Caco-2 (cell line): ENCODE measurements around the gene SLC25A36. TPM values are rescaled to one million over a fixed set of nuclear protein-coding genes. Genes with fewer than 3 reads are reported as not detected.

Source experiments
- BruUV-seq: library from RNA; stranded (reverse); fragments of 400-500 nt; replicated peaks from 2 replicates; lab custom pipeline; 2021; lab: Mats Ljungman, UMichigan
- CTCF ChIA-PET: fragments of 300-600 bp; sonication (Branson Sonifier 250); formaldehyde crosslinking; loops from one replicate; lab custom pipeline; 2022; ENCODE audit warnings: antibody characterized with exemption; lab: Charles Lee
- POLR2A ChIA-PET: fragments of 300-600 bp; sonication (Branson Sonifier 250); formaldehyde crosslinking; loops from one replicate; lab custom pipeline; 2022; ENCODE audit warnings: antibody characterized with exemption; lab: Charles Lee
- DNase-seq, 2 experiments: peaks; one replicate each; pipeline versions ENCODE4 v3.0.0 to v3.0.0-alpha.2; 2020 to 2022
- H3K27me3 ChIP-seq: replicated peaks from 2 replicates; pipeline ENCODE4 v1.6.0; 2011; ENCODE audit warnings: low read length; ENCODE audit not compliant: control insufficient read depth, insufficient read depth
- H3K36me3 ChIP-seq: 2 replicates; pipeline ENCODE4 v1.5.1; 2011; ENCODE audit warnings: low read length; ENCODE audit not compliant: control insufficient read depth, insufficient read depth
- H3K4me1 ChIP-seq: fragments of 250-450 bp; sonication (Bioruptor Pico); 2 replicates; pipeline ENCODE4 v1.5.1; 2020; ENCODE audit warnings: mild to moderate bottlenecking
- H3K4me3 ChIP-seq: 2 replicates; pipeline ENCODE4 v1.5.1; 2011; ENCODE audit warnings: low read depth, mild to moderate bottlenecking, control low read depth, low read length
- H3K9me3 ChIP-seq: fragments of 250-450 bp; sonication (Bioruptor Pico); 2 replicates; pipeline ENCODE4 v1.5.1; 2020; ENCODE audit warnings: mild to moderate bottlenecking, moderate library complexity
- H3K27ac Mint-ChIP-seq: one replicate; pipeline ENCODE4 v1.8.0; 2022; ENCODE audit warnings: mixed read lengths; ENCODE audit not compliant: unreplicated experiment
- H3K27me3 Mint-ChIP-seq: one replicate; pipeline ENCODE4 v1.8.0; 2022; ENCODE audit warnings: mixed read lengths; ENCODE audit not compliant: insufficient read depth, unreplicated experiment
- H3K36me3 Mint-ChIP-seq: one replicate; pipeline ENCODE4 v1.8.0; 2022; ENCODE audit warnings: mild to moderate bottlenecking, mixed read lengths; ENCODE audit not compliant: insufficient read depth, unreplicated experiment
- H3K4me1 Mint-ChIP-seq: one replicate; pipeline ENCODE4 v1.8.0; 2022; ENCODE audit warnings: low read depth, mixed read lengths; ENCODE audit not compliant: unreplicated experiment
- H3K4me3 Mint-ChIP-seq: one replicate; pipeline ENCODE4 v1.8.0; 2022; ENCODE audit warnings: mild to moderate bottlenecking, moderate library complexity, mixed read lengths; ENCODE audit not compliant: unreplicated experiment
- H3K9me3 Mint-ChIP-seq: one replicate; pipeline ENCODE4 v1.8.0; 2022; ENCODE audit warnings: mixed read lengths; ENCODE audit not compliant: unreplicated experiment
- CTCF ChIP-seq, 2 experiments: fragments of 200-600 bp in 1 of 2; IDR thresholded peaks; 1 replicate in 1 of 2; 2 replicates in 1 of 2; pipeline versions ENCODE4 v1.5.1 to v1.8.0; 2011 to 2022; ENCODE audit warnings: antibody characterized with exemption in 1 of 2, control low read depth in 1 of 2, inconsistent platforms in 1 of 2, low read depth in 1 of 2, low read length in 1 of 2, mild to moderate bottlenecking in 1 of 2, moderate library complexity in 1 of 2; ENCODE audit not compliant: insufficient read depth in 1 of 2, severe bottlenecking in 1 of 2, unreplicated experiment in 1 of 2
- intact Hi-C: fragments of 100-400 bp; cut with micrococcal nuclease; formaldehyde crosslinking; loops from one replicate; pipeline ENCODE4 v1.10.0; 2022; ENCODE audit not compliant: unreplicated experiment
- total RNA-seq: library from RNA; stranded (reverse); gene quantifications from 2 replicates; pipeline ENCODE4 v1.2.3, GENCODE V29; 2022

Gene SLC25A36
- total RNA-seq, 1 experiment from 2014 or later = 167 TPM

DNA sequence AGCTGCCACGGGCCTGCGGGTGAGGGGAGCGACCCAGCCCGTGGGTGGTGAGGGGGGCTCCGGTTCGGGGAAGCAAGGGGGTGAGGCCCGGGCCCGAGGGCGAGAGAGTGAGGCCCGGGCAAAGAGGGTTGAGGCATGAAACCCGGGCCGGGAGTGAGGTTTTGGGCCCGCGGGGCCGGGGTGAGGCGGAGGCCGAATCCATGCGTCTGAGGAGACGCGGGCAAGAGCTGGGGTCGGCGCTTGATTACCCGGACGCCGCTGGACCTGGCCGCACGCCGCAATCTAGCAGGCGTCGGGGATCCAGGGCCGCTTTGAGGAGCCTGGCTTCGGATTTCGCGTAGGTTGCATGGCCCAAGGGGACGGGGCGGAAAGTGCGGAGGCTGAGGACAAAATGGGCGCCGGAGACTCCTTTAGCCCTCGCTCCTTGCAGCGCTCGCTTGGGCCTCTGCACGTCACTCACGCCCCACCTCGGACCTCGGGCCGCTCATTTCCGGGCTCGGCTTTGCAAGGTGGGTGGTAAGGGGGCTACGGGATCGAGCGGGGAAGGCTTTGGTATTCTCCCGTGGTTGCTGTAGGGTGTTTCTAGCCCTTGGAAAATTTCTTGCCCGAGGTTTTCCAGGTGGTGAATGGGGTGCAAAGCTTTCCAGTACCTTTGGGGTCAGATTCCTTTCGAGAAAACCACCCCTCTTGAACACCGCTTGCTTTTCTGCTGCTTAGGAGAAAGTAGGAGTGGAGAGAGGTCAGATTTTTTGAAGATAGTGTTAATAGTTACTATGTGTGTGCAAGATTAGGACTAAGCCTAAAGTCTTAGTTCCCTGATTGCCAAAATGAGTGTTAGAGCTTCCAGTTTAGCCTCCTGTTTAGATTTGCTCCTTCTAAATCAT lies 827 bp downstream of the SLC25A36 start:
- TF ChIP-seq CTCF (IDR thresholded peaks at IDR 0.05; ENCODE audit: insufficient read depth in 1 of 2, low read depth in 1 of 2, low read length in 1 of 2, severe bottlenecking in 1 of 2, unreplicated experiment in 1 of 2) = no peak
- CTCF ChIA-PET = interaction anchor here (2.4 kb wide), 1 partner anchor 20 kb away, joined by 7 read pairs; no protein-coding TSS in a partner anchor
- Mint-ChIP-seq H3K27ac (peak overlapping the region; percentile 97), H3K36me3 (peaks cover 37% of the 10 kb centered on the region), H3K4me1 (peaks cover 18% of the 10 kb centered on the region), H3K4me3 (peak overlapping the region; percentile 89), H3K9me3 (no peaks in the 10 kb centered on the region), H3K27me3 (no peaks in the 10 kb centered on the region)
- Histone ChIP-seq H3K9me3 (no peaks in the 10 kb centered on the region), H3K27me3 (no peaks in the 10 kb centered on the region), H3K4me1 (peaks cover 39% of the 10 kb centered on the region), H3K4me3 (peak overlapping the region; percentile 94), H3K36me3 (no peaks in the 10 kb centered on the region)
- peak; percentile 72 to 74 for DNase-seq
- intact Hi-C loops = loop anchor here (2.0 kb wide), 1 partner anchor 30 kb away; no protein-coding TSS in a partner anchor
- BruUV-seq = no TSS peak
- POLR2A ChIA-PET = interaction anchor here (0.6 to 2.1 kb wide), 3 partner anchors 10 to 289 kb away, joined by 4 to 22 read pairs (median 11); partner anchors contain the start of gene PXYLP1

GRCh38 chr3:140943781-140944552 lies 2.3 kb downstream of the SLC25A36 start:
- H3K27ac Mint-ChIP-seq = peak overlapping the region; percentile 97
- POLR2A ChIA-PET = no interaction called here

More at GRCh38 chr3:140943781-140944552, 2.3 kb downstream of the SLC25A36 start:
- intact Hi-C loops = loop anchor here (2.0 kb wide), 1 partner anchor 29 kb away; no protein-coding TSS in a partner anchor
- CTCF ChIA-PET = interaction anchor here (2.4 kb wide), 1 partner anchor 22 kb away, joined by 7 read pairs; no protein-coding TSS in a partner anchor
- TF ChIP-seq CTCF (IDR thresholded peaks at IDR 0.05; ENCODE audit: insufficient read depth in 1 of 2, low read depth in 1 of 2, low read length in 1 of 2, severe bottlenecking in 1 of 2, unreplicated experiment in 1 of 2) = no peak
- Histone ChIP-seq H3K4me3 (peak overlapping the region; percentile 94), H3K4me1 (peaks cover 52% of the 10 kb centered on the region), H3K27me3 (no peaks in the 10 kb centered on the region), H3K9me3 (no peaks in the 10 kb centered on the region), H3K36me3 (no peaks in the 10 kb centered on the region)
- DNase-seq = no peak
- H3K4me3 Mint-ChIP-seq = peak overlapping the region; percentile 89
- no TSS peak for BruUV-seq
- peaks cover 44% of the 10 kb centered on the region for H3K36me3 Mint-ChIP-seq
- peaks cover 23% of the 10 kb centered on the region for H3K4me1 Mint-ChIP-seq
- no peaks in the 10 kb centered on the region for H3K9me3 Mint-ChIP-seq
- H3K27me3 Mint-ChIP-seq = no peaks in the 10 kb centered on the region
